RPMI7951 (cell line): ENCODE data around the gene ACP1. TPM values are rescaled to one million over a fixed set of nuclear protein-coding genes. Genes with fewer than 3 reads are reported as not detected.

ENCODE experiments used
- DNase-seq: peaks from one replicate; pipeline ENCODE4 v3.0.0-alpha.2; 2012; ENCODE audit warnings: low read depth
- total RNA-seq: library from RNA; depleted of rRNA; stranded (reverse); fragments of >200 nt; shearing (Covaris generic); gene quantifications from 2 replicates; pipeline ENCODE4 v1.2.3, GENCODE V29; 2014; rRNA removed

ACP1 gene
- total RNA-seq = 185 and 206 TPM in 2 replicates

GRCh38 chr2:264493-265468 lies at the start of gene ACP1:
Gene ACP1, plus strand, starts transcription at chr2:264947. Its CDS starts 18 bp downstream, at chr2:264965.
- DNase-seq = peak; percentile 89

DNA sequence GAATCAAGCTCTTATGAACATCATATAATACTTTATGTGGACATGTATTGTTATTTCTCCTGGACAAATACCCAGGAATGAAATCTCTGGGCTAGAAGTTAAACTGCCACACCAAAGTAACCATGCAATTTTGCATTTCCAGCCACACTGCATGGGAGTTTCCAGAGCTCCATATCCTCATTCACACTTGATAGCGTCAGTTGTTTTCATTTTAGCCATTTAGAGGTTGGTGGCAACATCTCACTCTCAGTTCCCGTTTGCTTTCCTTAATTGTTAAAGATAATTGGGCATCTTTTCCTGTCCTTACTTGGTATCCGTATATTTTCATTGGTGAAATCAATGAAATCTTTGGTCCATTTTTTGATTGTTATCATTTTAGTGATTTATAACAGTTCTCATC lies 48.7 kb upstream of the ACP1 start:
- DNase-seq = no peak

DNA sequence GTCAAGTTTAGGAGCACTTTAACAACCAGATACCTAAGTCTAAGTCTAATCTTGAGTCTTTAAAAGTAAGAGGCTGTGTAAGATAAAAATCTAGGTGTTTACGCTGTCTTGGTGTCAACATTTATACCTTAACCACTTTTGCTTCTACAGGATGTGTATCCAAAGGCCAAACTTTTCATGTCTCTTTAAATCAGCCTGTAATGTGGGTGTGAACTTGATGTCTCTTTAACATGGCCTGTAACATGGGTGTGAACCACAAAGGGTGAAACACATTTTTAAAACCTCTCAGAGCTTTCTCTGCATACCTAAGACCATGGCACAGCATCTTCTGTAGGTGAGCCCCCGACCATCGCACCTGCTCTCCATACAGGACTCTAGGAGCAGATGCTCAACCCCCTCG lies 41.3 kb upstream of the ACP1 start:
- no peak for DNase-seq

DNA sequence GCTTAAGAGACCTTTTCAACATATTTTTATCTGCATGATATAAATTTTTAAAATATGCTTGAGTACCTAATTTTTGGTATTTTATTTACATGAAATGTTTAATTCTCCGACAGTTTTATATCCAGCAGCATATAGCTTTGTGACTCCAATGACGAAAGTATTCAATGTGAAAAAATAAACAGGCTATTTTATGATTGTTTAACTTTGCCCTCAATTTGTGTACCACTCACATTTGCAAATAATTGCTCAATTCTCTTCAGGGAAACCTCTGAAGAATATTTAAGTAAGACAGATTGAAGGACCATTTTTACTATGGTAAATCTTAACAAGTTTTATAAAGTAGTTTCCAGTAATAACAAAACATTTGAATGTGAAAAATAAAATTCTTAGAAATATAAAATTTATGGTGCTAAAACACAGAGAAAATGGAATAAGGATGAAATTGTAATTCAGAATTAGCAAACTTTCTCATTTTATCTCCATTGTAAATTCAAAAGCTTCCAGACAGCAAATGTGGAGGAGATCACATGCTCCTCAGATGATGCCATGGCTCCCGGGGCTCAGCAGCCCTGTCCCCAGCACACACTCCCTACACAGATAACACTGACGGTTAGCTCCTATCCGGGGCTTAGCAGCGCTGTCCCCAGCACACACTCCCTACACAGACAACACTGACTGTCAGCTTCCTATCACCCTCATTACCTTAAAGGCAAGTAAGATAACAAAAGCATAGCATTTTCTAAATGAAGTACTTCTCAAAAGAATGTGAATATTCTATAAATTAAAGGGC lies 40.6 kb upstream of the ACP1 start:
- DNase-seq = no peak

- DNase-seq = no peak
Measured at GRCh38 chr2:228115-228514, 36.6 kb upstream of the ACP1 start.

GRCh38 chr2:228518-229278 lies 36.0 kb upstream of the ACP1 start:
- no peak for DNase-seq

DNA sequence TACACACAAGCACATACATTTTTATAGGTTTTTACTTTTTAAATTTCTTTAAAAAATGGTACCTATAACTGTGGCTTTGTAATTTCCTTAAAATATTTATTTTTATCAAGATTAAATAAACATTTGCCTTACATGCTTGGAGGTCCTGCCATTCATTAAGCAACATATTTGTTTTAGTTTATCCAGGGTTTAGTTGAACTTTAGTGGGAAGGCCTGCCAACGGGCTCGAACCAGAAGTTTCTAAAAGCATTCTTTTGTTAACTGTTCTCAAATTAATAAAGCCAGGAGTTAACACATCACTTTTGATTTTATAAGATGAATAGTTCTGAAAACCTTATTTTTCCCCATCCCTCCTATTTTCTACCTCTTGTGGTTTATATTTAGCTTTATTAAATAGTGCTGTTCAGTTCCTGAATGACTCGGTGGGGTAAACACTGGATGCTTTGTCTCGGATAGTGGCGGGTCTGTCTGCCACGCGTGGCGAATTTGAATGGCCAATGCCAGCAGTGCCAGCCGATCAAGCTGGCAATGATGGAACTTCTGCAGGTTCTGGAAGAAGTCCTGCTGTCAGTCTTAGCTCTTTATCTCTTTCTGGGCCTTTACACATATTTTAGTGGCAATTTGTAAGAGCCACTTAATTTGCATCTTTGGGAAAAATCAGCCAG lies 33.1 kb upstream of the ACP1 start:
- DNase-seq = no peak

- DNase-seq = no peak
Measured at GRCh38 chr2:233030-233429, 31.7 kb upstream of the ACP1 start.

DNA sequence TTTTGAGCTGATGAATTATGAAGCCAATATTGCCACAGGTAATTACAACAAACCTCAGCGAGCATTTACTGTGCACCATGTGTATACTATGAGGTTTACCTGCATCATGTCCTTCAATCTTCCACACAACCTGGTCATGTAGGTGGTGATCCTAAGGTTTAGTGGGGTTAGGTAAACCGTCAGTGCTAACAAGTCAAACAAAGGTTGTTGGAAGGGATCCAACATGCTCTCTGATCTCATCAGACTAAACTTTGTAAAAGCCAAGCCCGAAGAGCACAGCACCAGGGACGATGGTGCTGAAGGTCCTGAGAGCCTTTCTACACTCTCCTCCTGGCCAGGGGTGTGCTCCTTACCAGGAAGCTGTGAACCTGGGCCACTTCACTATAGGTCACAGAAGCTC lies 30.3 kb upstream of the ACP1 start:
- no peak for DNase-seq

- no peak for DNase-seq
Measured at GRCh38 chr2:236993-237539, 27.7 kb upstream of the ACP1 start.

DNA sequence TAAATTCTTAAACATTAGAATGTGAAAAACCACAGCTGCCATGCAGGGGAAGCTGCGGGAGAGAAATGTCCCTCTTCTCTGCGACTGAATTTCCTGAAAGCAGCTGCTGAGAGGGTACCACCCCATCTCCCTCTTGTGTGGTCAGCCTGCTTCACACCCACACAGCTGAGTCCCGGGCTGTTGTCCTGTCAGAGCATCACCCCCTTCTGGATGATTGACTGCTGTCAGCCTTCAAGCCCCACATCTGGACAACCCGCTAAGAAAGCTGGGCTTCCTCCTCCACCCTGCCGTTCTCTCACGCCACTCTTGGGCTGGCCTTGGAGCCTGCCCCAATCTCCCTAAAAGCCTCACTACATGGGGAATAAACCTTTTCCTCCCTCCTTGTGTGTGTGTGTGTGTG lies 26.9 kb upstream of the ACP1 start:
- no peak for DNase-seq

DNA sequence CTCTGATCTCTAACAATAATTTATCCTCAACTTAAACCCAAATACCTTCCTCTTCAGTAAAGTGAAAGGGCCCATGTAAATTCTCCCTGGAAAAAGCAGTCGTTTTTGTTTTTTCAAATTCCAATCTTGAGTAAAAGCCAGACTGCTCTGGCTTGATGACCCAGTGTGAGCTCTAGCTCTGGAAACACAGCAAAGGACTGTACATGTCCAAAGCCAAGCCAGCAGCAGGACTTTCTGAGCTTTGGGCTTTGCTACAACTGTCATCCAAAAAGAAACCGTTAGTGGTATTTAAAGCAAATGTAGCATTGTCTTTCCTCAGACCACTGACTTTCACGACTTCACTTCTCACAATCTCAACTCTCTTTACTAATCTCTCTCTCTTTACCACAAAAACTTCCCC lies 26.3 kb upstream of the ACP1 start:
- no peak for DNase-seq

- no peak for DNase-seq
Measured at GRCh38 chr2:238869-239268, 25.9 kb upstream of the ACP1 start.

DNA sequence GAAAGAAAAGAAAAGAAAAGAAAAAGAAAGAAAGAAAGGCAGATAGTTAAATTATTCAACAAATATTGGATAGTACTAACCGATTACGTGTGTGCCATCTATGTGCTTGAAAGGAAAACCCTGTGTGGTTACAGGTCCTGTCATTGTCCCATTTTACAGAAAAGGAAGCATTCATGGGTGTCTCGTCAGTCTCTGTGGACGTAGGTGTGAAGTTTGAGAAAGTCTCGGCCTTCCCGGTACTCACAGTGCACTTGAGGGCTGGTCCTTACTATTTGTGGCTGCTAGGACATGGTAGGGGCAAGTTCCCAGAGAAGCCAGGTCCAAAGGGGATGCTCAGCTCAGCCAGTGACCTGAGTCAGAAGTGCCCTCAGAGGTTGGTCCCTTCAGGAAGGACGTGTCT lies 20.2 kb upstream of the ACP1 start:
- no peak for DNase-seq

GRCh38 chr2:246489-247144 lies 18.1 kb upstream of the ACP1 start:
- DNase-seq = peak; percentile 50

DNA sequence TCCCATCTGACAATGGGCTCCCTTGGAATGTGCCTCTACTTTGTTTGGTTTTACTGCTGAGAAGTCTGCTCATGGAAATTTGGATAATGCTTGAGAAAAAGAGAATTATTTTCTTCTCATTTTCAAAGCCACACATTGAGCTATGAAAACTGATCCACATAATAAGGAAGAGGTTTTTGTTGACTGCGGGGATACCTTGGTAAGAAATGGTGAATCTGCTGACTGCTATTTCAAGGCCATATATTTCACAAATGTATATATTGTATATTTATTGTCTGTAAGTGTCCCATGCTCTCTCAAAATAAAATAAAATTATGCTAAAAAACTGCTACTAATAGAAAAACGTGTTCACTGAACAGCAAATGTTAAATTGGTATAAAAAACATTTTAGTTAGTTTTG lies 16.0 kb upstream of the ACP1 start:
- DNase-seq = no peak

GRCh38 chr2:249538-250042 lies 15.2 kb upstream of the ACP1 start:
- no peak for DNase-seq

- DNase-seq = no peak
Measured at GRCh38 chr2:252001-252602, 12.6 kb upstream of the ACP1 start.

GRCh38 chr2:253202-253638 lies 11.5 kb upstream of the ACP1 start:
- DNase-seq = no peak

DNA sequence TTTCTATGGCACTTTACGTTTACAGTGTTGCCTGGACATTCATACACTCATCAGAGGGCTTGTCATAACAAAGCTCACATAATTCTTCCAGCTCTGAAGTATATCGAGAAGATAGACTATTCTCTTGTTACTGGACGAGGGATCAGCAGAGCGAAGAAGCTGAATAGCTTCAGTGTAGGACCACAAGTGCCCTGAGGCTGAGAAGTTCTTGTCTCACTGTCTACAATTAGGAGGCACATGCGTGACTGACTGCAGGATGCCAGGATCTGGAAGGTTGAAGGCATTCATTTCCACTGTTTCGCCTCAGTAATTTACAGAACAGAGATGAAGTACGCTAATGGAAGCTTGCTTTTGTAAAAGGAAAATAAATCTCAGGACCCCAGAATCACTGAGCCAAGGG lies 10.5 kb upstream of the ACP1 start:
- peak; percentile 71 for DNase-seq
